ENCODE results near the gene ZNF99. TPM values are rescaled to one million over a fixed set of nuclear protein-coding genes. Genes with fewer than 3 reads are reported as not detected.

Gene ZNF99
- total and polyA plus RNA-seq, 2 donors from 2014 or later: 0.13 to 0.25 TPM

- Histone ChIP-seq H3K27ac (ENCODE audit: low read depth in 2 of 2, low read length in 2 of 2) (no peak overlapping the region), H3K4me3 (ENCODE audit: low read length in 3 of 3) (no peak overlapping the region), H3K36me3 (ENCODE audit: control insufficient read depth in 2 of 3, insufficient read depth in 3 of 3, low read length in 3 of 3) (no peaks in the 10 kb centered on the region), H3K9me3 (ENCODE audit: control insufficient read depth in 2 of 3, insufficient read depth in 1 of 3, low read length in 3 of 3) (peaks cover 0 to 4% (median 0%) of the 10 kb centered on the region in 3 donors), H3K4me1 (ENCODE audit: control insufficient read depth in 2 of 3, insufficient read depth in 2 of 3, low read depth in 1 of 3, low read length in 3 of 3) (no peaks in the 10 kb centered on the region), H3K9ac (ENCODE audit: low read length in 3 of 3) (no peak overlapping the region), H3K27me3 (ENCODE audit: control insufficient read depth, insufficient read depth, low read length) (no peaks in the 10 kb centered on the region)
- TF ChIP-seq CTCF (IDR thresholded peaks at IDR 0.05; ENCODE audit: borderline replicate concordance, extremely low read depth, insufficient read depth): no peak
- DNase-seq: no peak
- intact Hi-C loops (cut with DNase I): no loop called here
- no peak for FAIRE-seq
These were observed 30.2 kb upstream of the ZNF99 start for GRCh38 chr19:22814124-22814523.

- H3K36me3 ChIP-seq (ENCODE audit: control insufficient read depth in 2 of 3, insufficient read depth in 3 of 3, low read length in 3 of 3): no peaks in the 10 kb centered on the region
- intact Hi-C loops (cut with DNase I): no loop called here
- peaks cover 0 to 9% (median 0%) of the 10 kb centered on the region in 3 donors for H3K9me3 ChIP-seq (ENCODE audit: control insufficient read depth in 2 of 3, insufficient read depth in 1 of 3, low read length in 3 of 3)
- TF ChIP-seq CTCF (IDR thresholded peaks at IDR 0.05; ENCODE audit: borderline replicate concordance, extremely low read depth, insufficient read depth): no peak
- no peak overlapping the region for H3K9ac ChIP-seq (ENCODE audit: low read length in 3 of 3)
- FAIRE-seq: no peak
- no peak for DNase-seq
- no peak overlapping the region for H3K4me3 ChIP-seq (ENCODE audit: low read length in 3 of 3)
- no peak overlapping the region for H3K27ac ChIP-seq (ENCODE audit: low read depth in 2 of 2, low read length in 2 of 2)
- no peaks in the 10 kb centered on the region for H3K27me3 ChIP-seq (ENCODE audit: control insufficient read depth, insufficient read depth, low read length)
- no peaks in the 10 kb centered on the region for H3K4me1 ChIP-seq (ENCODE audit: control insufficient read depth in 2 of 3, insufficient read depth in 2 of 3, low read depth in 1 of 3, low read length in 3 of 3)
These were observed 23.3 kb upstream of the ZNF99 start for GRCh38 chr19:22807061-22807835.

- H3K9ac ChIP-seq (ENCODE audit: low read length in 3 of 3): no peak overlapping the region
These were observed 22.5 kb upstream of the ZNF99 start for GRCh38 chr19:22806418-22806817.

More at GRCh38 chr19:22806418-22806817, 22.5 kb upstream of the ZNF99 start:
- FAIRE-seq (no peak), DNase-seq (no peak)
- Histone ChIP-seq H3K27ac (ENCODE audit: low read depth in 2 of 2, low read length in 2 of 2) (no peak overlapping the region), H3K4me1 (ENCODE audit: control insufficient read depth in 2 of 3, insufficient read depth in 2 of 3, low read depth in 1 of 3, low read length in 3 of 3) (no peaks in the 10 kb centered on the region), H3K9me3 (ENCODE audit: control insufficient read depth in 2 of 3, insufficient read depth in 1 of 3, low read length in 3 of 3) (peaks cover 0 to 9% (median 0%) of the 10 kb centered on the region in 3 donors), H3K27me3 (ENCODE audit: control insufficient read depth, insufficient read depth, low read length) (no peaks in the 10 kb centered on the region), H3K4me3 (ENCODE audit: low read length in 3 of 3) (no peak overlapping the region), H3K36me3 (ENCODE audit: control insufficient read depth in 2 of 3, insufficient read depth in 3 of 3, low read length in 3 of 3) (no peaks in the 10 kb centered on the region)
- intact Hi-C loops (cut with DNase I): no loop called here
- TF ChIP-seq CTCF (IDR thresholded peaks at IDR 0.05; ENCODE audit: borderline replicate concordance, extremely low read depth, insufficient read depth): no peak
